SK-N-SH (cell line): Measurements from ENCODE around the gene EXOC4. TPM values are rescaled to one million over a fixed set of nuclear protein-coding genes. Genes with fewer than 3 reads are reported as not detected.

Experiments
- CTCF ChIA-PET: fragments of 300-600, 350-600 bp; formaldehyde crosslinking; extraction: SDS; loops from one replicate; lab custom pipeline; 2021; lab: Yijun Ruan, JAX
- POLR2A ChIA-PET: fragments of 350-600 bp; sonication (Branson Sonifier 250); formaldehyde crosslinking; extraction: SDS; loops from one replicate; lab custom pipeline; 2020; ENCODE audit warnings: antibody characterized with exemption, inconsistent platforms; lab: Yijun Ruan, JAX
- DNase-seq: peaks from one replicate; pipeline ENCODE4 v3.0.0; 2012
- H2AFZ ChIP-seq: fragments of 200-600 bp; sonication (generic); 2 replicates; pipeline ENCODE4 v1.8.1; 2016; ENCODE audit warnings: antibody characterized with exemption, mild to moderate bottlenecking, low read depth
- H3F3A ChIP-seq: fragments of 200-600 bp; sonication (generic); replicated peaks from 2 replicates; pipeline ENCODE3; 2016; ENCODE audit warnings: antibody characterized with exemption, mild to moderate bottlenecking; ENCODE audit not compliant: insufficient read depth
- H3K27ac ChIP-seq, 2 experiments: fragments of 200-500 bp in 1 of 2; fragments of 200-600 bp in 1 of 2; sonication (Bioruptor generic) in 1 of 2; sonication (generic), shearing (Covaris generic) in 1 of 2; 2 replicates each; pipeline versions ENCODE4 v1.5.1 to v1.6.1; 2014 to 2016; ENCODE audit warnings: low read depth in 2 of 2, inconsistent platforms in 1 of 2, low read length in 1 of 2, mild to moderate bottlenecking in 1 of 2, mixed read lengths in 1 of 2
- H3K27me3 ChIP-seq: fragments of 200-600 bp; sonication (generic), shearing (Covaris generic); 2 replicates; pipeline ENCODE4 v1.6.1; 2016; ENCODE audit warnings: mixed run types; ENCODE audit not compliant: insufficient read depth
- H3K36me3 ChIP-seq, 2 experiments: fragments of 200-500 bp in 1 of 2; fragments of 200-600 bp in 1 of 2; sonication (Bioruptor generic) in 1 of 2; sonication (generic) in 1 of 2; replicated peaks in 1 of 2; 2 replicates each; pipeline versions ENCODE3 to v1.5.1; 2014 to 2016; ENCODE audit warnings: low read length in 1 of 2, mild to moderate bottlenecking in 1 of 2; ENCODE audit not compliant: insufficient read depth in 2 of 2, control insufficient read depth in 1 of 2
- H3K4me1 ChIP-seq, 2 experiments: fragments of 200-500 bp in 1 of 2; fragments of 200-600 bp in 1 of 2; sonication (Bioruptor generic) in 1 of 2; sonication (generic), shearing (Covaris generic) in 1 of 2; 2 replicates each; pipeline versions ENCODE4 v1.5.1 to v1.6.1; 2014 to 2016; ENCODE audit warnings: low read depth in 1 of 2, low read length in 1 of 2, mixed run types in 1 of 2; ENCODE audit not compliant: insufficient read depth in 2 of 2, control insufficient read depth in 1 of 2
- H3K4me2 ChIP-seq: fragments of 200-600 bp; sonication (generic), shearing (Covaris generic); 2 replicates; pipeline ENCODE4 v1.6.1; 2017; ENCODE audit warnings: mixed run types
- H3K4me3 ChIP-seq, 2 experiments: fragments of 200-500 bp in 1 of 2; fragments of 200-600 bp in 1 of 2; sonication (Bioruptor generic) in 1 of 2; sonication (generic), shearing (Covaris generic) in 1 of 2; 2 replicates each; pipeline versions ENCODE4 v1.5.1 to v1.8.1; 2014 to 2016; ENCODE audit warnings: low read depth in 2 of 2, inconsistent platforms in 1 of 2, low read length in 1 of 2, mild to moderate bottlenecking in 1 of 2, mixed read lengths in 1 of 2, moderate library complexity in 1 of 2
- H3K79me2 ChIP-seq: fragments of 200-600 bp; sonication (generic); 2 replicates; pipeline ENCODE4 v1.8.1; 2017; ENCODE audit warnings: mild to moderate bottlenecking; ENCODE audit not compliant: insufficient read depth
- H3K9ac ChIP-seq: fragments of 200-600 bp; sonication (generic); 2 replicates; pipeline ENCODE4 v1.6.1; 2017; ENCODE audit warnings: mixed run types
- H3K9me2 ChIP-seq: fragments of 200-600 bp; sonication (generic); 2 replicates; pipeline ENCODE4 v1.6.1; 2017; ENCODE audit warnings: mixed run types
- H3K9me3 ChIP-seq: fragments of 200-600 bp; sonication (generic); 2 replicates; pipeline ENCODE4 v1.6.1; 2017; ENCODE audit warnings: mixed run types, mild to moderate bottlenecking, moderate library complexity
- H4K20me1 ChIP-seq: fragments of 200-600 bp; sonication (generic); 2 replicates; pipeline ENCODE4 v1.6.1; 2017; ENCODE audit warnings: mild to moderate bottlenecking, mixed run types; ENCODE audit not compliant: insufficient read depth
- CHD2 ChIP-seq: fragments of 150-350 bp; IDR thresholded peaks from 2 replicates; pipeline ENCODE4 v1.6.1; 2018; ENCODE audit warnings: low read length; ENCODE audit not compliant: partially characterized antibody
- ELF1 ChIP-seq: IDR thresholded peaks from 2 replicates; pipeline ENCODE4 v1.4.0; 2012
- EZH2phosphoT487 ChIP-seq: fragments of 200-600 bp; sonication (generic); IDR thresholded peaks from 2 replicates; pipeline ENCODE4 v1.6.1; 2017; ENCODE audit warnings: low read depth, mixed run types, mild to moderate bottlenecking, antibody characterized with exemption, moderate library complexity, borderline replicate concordance
- FOXJ3 ChIP-seq: sonication (generic); formaldehyde crosslinking; IDR thresholded peaks from 2 replicates; pipeline ENCODE4 v1.5.1; 2020; ENCODE audit warnings: mild to moderate bottlenecking, missing genetic modification reagents
- GATA2 ChIP-seq: sonication (generic); formaldehyde crosslinking; IDR thresholded peaks from 2 replicates; pipeline ENCODE4 v1.5.0; 2020; ENCODE audit warnings: mild to moderate bottlenecking, missing genetic modification reagents
- IRF3 ChIP-seq: fragments of 150-350 bp; IDR thresholded peaks from 2 replicates; pipeline ENCODE4 v1.6.1; 2016; ENCODE audit warnings: mild to moderate bottlenecking, low read depth, low read length
- MEF2A ChIP-seq: IDR thresholded peaks from 2 replicates; pipeline ENCODE4 v1.4.0; 2012; ENCODE audit warnings: low read depth, borderline replicate concordance
- MXI1 ChIP-seq: IDR thresholded peaks from 2 replicates; pipeline ENCODE4 v1.6.1; 2012; ENCODE audit warnings: mild to moderate bottlenecking, low read depth, low read length, improper control_type of control experiment
- NRF1 ChIP-seq: IDR thresholded peaks from 2 replicates; pipeline ENCODE4 v1.6.1; 2012; ENCODE audit warnings: low read depth, mild to moderate bottlenecking, low read length
- PBX3 ChIP-seq: IDR thresholded peaks from 2 replicates; pipeline ENCODE4; 2012
- POLR2AphosphoS5 ChIP-seq: IDR thresholded peaks from 2 replicates; pipeline ENCODE4 v1.6.1; 2012; ENCODE audit warnings: low read depth, low read length
- RCOR1 ChIP-seq: fragments of 150-350 bp; IDR thresholded peaks from 2 replicates; pipeline ENCODE4 v1.6.1; 2017; ENCODE audit warnings: antibody characterized with exemption, low read length
- REST ChIP-seq: IDR thresholded peaks from 2 replicates; pipeline ENCODE4 v1.6.1; 2012; ENCODE audit warnings: mild to moderate bottlenecking, low read depth, low read length, moderate library complexity
- RFX5 ChIP-seq: IDR thresholded peaks from 2 replicates; pipeline ENCODE4 v1.6.1; 2012; ENCODE audit warnings: mild to moderate bottlenecking, improper control_type of control experiment, low read length
- RXRA ChIP-seq: IDR thresholded peaks from 2 replicates; pipeline ENCODE4 v1.4.0; 2012; ENCODE audit warnings: low read depth, mild to moderate bottlenecking, borderline replicate concordance
- TAF1 ChIP-seq: IDR thresholded peaks from 2 replicates; pipeline ENCODE4 v1.6.1; 2012; ENCODE audit warnings: low read depth, mild to moderate bottlenecking, low read length, moderate library complexity, borderline replicate concordance
- TEAD4 ChIP-seq: IDR thresholded peaks from 2 replicates; pipeline ENCODE4 v1.4.0; 2012; ENCODE audit warnings: mild to moderate bottlenecking, borderline replicate concordance; ENCODE audit not compliant: insufficient read depth
- USF1 ChIP-seq: IDR thresholded peaks from 2 replicates; pipeline ENCODE4 v1.4.0; 2012; ENCODE audit warnings: low read depth, borderline replicate concordance
- USF2 ChIP-seq: fragments of 150-350 bp; IDR thresholded peaks from 2 replicates; pipeline ENCODE4 v1.6.1; 2017; ENCODE audit warnings: antibody characterized with exemption, low read length, low read depth, borderline replicate concordance
- WGBS: methylation state at CpG from one replicate; pipeline ENCODE4 v1.1.6; 2017; ENCODE audit warnings: low lambda C conversion rate; 5-methylcytosine and 5-hydroxymethylcytosine counted together
- polyA plus RNA-seq, 3 experiments: library from polyadenylated mRNA; depleted of rRNA; stranded (reverse); fragments of >200 nt; gene quantifications; 2 replicates each; pipeline ENCODE4 v1.2.3, GENCODE V29; 2012

The EXOC4 gene
- polyA plus RNA-seq, 1 of the 3 experiments (the other 2 are of a cell fraction), result 37.3 TPM

GRCh38 chr7:133520248-133520647 lies 267.4 kb downstream of the EXOC4 start:
- Histone ChIP-seq H3F3A (no peaks in the 10 kb centered on the region), H4K20me1 (no peaks in the 10 kb centered on the region), H3K9me2 (no peaks in the 10 kb centered on the region), H3K4me1 (peaks cover 0 to 3% of the 10 kb centered on the region in 2 experiments; a peak in 1 of 4 replicates), H2AFZ (no peak overlapping the region), H3K4me3 (no peak overlapping the region), H3K9ac (no peak overlapping the region), H3K79me2 (no peaks in the 10 kb centered on the region), H3K36me3 (no peaks in the 10 kb centered on the region), H3K9me3 (no peaks in the 10 kb centered on the region), H3K4me2 (no peak overlapping the region), H3K27me3 (no peaks in the 10 kb centered on the region), H3K27ac (peak overlapping the region in 1 of 2 experiments; percentile 60; a peak in 2 of 4 replicates)
- TF ChIP-seq NRF1 (no peak), REST (no peak), USF1 (no peak), MXI1 (no peak), CHD2 (no peak), TAF1 (no peak), MEF2A (no peak)
- POLR2A ChIA-PET, result no interaction called here
- DNase-seq, result no peak
- CTCF ChIA-PET, result interaction anchor here (1.0 to 2.5 kb wide), 3 partner anchors 9 to 222 kb away, joined by 3 to 6 read pairs (median 3); no protein-coding TSS in a partner anchor
- 59% methylated on average over 1 of the region's 1 CpG for WGBS

GRCh38 chr7:133522501-133522900 lies 269.6 kb downstream of the EXOC4 start:
- TF ChIP-seq RFX5 (no peak), GATA2 (CRISPR knock-in tag) (no peak), POLR2AphosphoS5 (no peak), FOXJ3 (CRISPR knock-in tag) (no peak), EZH2phosphoT487 (no peak), ELF1 (no peak), RXRA (no peak), PBX3 (no peak), USF2 (no peak), TEAD4 (no peak), IRF3 (no peak), MEF2A (no peak), MXI1 (no peak), RCOR1 (no peak)
- no peak for DNase-seq
- ChIA-PET POLR2A (no interaction called here), CTCF (no interaction called here)
- Histone ChIP-seq H3K4me1 (peaks cover 0 to 3% of the 10 kb centered on the region in 2 experiments; a peak in 1 of 4 replicates), H3K9me3 (no peaks in the 10 kb centered on the region), H3K27ac (no peak overlapping the region), H3K4me3 (no peak overlapping the region), H3K27me3 (no peaks in the 10 kb centered on the region), H3K36me3 (no peaks in the 10 kb centered on the region), H2AFZ (no peak overlapping the region), H3K79me2 (no peaks in the 10 kb centered on the region), H3F3A (no peaks in the 10 kb centered on the region), H3K9me2 (no peaks in the 10 kb centered on the region), H3K4me2 (no peak overlapping the region), H3K9ac (no peak overlapping the region), H4K20me1 (no peaks in the 10 kb centered on the region)
- 96% methylated on average over 2 of the region's 2 CpGs for WGBS
